Measurements from ENCODE around the gene PFDN2. TPM values are rescaled to one million over a fixed set of nuclear protein-coding genes. Genes with fewer than 3 reads are reported as not detected.

Gene PFDN2
- total RNA-seq, 1 experiment from 2014 or later: 129 TPM

DNA sequence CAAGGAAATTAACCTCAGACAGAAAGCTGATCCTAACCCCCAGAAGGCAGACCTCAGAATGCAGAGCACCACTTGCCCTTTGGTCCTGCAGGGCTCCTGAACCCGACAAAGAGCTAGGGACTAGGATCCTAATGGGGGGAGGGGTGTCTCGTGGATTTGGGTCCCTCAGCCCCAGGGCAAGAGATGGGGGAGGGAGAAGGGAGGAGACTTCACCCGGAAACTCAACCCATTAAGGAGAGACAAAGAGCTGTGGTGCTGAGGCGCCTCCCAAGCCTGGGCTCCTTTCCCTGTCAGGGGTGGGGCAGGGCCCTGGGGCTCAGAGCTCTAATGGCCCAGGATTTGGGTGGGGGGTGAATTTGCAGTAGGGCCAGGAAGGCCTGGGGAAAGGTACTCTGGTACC is 31.4 kb downstream of the PFDN2 start:
- CTCF ChIA-PET: interaction anchor here (2.2 kb wide), 1 partner anchor 11 kb away, joined by 10 read pairs; no protein-coding TSS in a partner anchor
- no peaks in the 10 kb centered on the region for H3K9me3 Mint-ChIP-seq (ENCODE audit: low read depth, unreplicated experiment)
- intact Hi-C loops (cut with micrococcal nuclease; ENCODE audit: unreplicated experiment): no loop called here
- peaks cover 97% of the 10 kb centered on the region for H3K4me1 Mint-ChIP-seq (ENCODE audit: low read depth, unreplicated experiment)
- peaks cover 75% of the 10 kb centered on the region for H3K36me3 Mint-ChIP-seq (ENCODE audit: insufficient read depth, unreplicated experiment)
- H3K4me3 Mint-ChIP-seq (ENCODE audit: low read depth, unreplicated experiment): peak overlapping the region; percentile 77
- DNase-seq: peak; percentile 21
- TF ChIP-seq, protein P1, sequence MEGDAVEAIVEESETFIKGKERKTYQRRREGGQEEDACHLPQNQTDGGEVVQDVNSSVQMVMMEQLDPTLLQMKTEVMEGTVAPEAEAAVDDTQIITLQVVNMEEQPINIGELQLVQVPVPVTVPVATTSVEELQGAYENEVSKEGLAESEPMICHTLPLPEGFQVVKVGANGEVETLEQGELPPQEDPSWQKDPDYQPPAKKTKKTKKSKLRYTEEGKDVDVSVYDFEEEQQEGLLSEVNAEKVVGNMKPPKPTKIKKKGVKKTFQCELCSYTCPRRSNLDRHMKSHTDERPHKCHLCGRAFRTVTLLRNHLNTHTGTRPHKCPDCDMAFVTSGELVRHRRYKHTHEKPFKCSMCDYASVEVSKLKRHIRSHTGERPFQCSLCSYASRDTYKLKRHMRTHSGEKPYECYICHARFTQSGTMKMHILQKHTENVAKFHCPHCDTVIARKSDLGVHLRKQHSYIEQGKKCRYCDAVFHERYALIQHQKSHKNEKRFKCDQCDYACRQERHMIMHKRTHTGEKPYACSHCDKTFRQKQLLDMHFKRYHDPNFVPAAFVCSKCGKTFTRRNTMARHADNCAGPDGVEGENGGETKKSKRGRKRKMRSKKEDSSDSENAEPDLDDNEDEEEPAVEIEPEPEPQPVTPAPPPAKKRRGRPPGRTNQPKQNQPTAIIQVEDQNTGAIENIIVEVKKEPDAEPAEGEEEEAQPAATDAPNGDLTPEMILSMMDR (IDR thresholded peaks at IDR 0.05; ENCODE audit: unreplicated experiment): no peak
- BruUV-seq (replicated peaks): no TSS peak
- H3K27me3 Mint-ChIP-seq (ENCODE audit: unreplicated experiment): no peaks in the 10 kb centered on the region
- H3K27ac Mint-ChIP-seq (ENCODE audit: unreplicated experiment): peak overlapping the region; percentile 25

DNA sequence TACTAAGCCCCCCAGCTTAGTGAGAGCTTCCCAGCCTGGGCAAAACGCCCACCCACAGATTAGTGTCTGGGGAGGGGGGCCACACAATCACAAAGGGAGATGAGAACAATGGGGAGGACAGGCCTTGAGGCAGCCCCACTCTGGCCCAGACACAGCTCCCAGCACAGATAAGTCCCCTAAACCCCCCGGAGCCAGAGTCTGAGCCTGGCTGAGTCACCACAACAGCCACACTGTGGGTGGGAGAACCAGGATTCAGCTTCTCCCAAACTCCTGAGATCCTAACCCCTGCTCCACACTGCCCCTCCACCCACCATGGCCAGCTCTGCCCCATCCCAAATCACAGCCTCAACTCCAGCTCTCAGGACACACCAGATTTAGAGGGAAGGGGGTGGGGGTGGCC is 32.7 kb downstream of the PFDN2 start:
- Mint-ChIP-seq H3K4me3 (ENCODE audit: low read depth, unreplicated experiment) (peak overlapping the region; percentile 77), H3K9me3 (ENCODE audit: low read depth, unreplicated experiment) (no peaks in the 10 kb centered on the region), H3K27ac (ENCODE audit: unreplicated experiment) (peak overlapping the region; percentile 25), H3K4me1 (ENCODE audit: low read depth, unreplicated experiment) (peaks cover 100% of the 10 kb centered on the region), H3K27me3 (ENCODE audit: unreplicated experiment) (no peaks in the 10 kb centered on the region), H3K36me3 (ENCODE audit: insufficient read depth, unreplicated experiment) (peaks cover 80% of the 10 kb centered on the region)
- intact Hi-C loops (cut with micrococcal nuclease; ENCODE audit: unreplicated experiment): no loop called here
- TF ChIP-seq, protein P1 (IDR thresholded peaks at IDR 0.05; ENCODE audit: unreplicated experiment): no peak
- DNase-seq: no peak
- CTCF ChIA-PET: interaction anchor here (1.0 to 2.2 kb wide), 2 partner anchors 12 to 32 kb away, joined by 8 to 10 read pairs; partner anchors contain the start of genes NIT1 and PFDN2
- no TSS peak for BruUV-seq (replicated peaks)

DNA sequence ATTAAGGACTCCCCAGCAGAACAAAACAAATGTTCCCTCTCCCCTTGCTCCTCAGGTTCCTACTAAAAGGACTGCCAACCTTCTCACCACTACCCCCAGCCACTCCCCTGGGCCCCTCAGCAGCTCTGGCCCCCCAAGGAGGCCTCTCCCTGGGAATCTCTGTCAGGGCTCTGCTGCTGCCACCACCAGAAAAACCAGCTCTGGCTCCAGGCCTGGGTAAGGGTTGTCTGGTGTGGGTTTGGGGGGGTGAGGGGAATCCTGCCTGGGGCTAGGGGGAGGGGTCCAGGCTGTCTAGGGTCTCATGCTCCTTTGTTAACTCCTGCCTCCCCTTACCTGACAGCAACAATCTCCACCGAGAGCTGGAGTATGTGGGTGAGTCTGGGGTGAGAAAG is 33.2 kb downstream of the PFDN2 start:
- Mint-ChIP-seq H3K4me3 (ENCODE audit: low read depth, unreplicated experiment) (peak overlapping the region; percentile 77), H3K9me3 (ENCODE audit: low read depth, unreplicated experiment) (no peaks in the 10 kb centered on the region), H3K4me1 (ENCODE audit: low read depth, unreplicated experiment) (peaks cover 99% of the 10 kb centered on the region), H3K36me3 (ENCODE audit: insufficient read depth, unreplicated experiment) (peaks cover 82% of the 10 kb centered on the region), H3K27me3 (ENCODE audit: unreplicated experiment) (no peaks in the 10 kb centered on the region), H3K27ac (ENCODE audit: unreplicated experiment) (peak overlapping the region; percentile 25)
- TF ChIP-seq, protein P1 (IDR thresholded peaks at IDR 0.05; ENCODE audit: unreplicated experiment): no peak
- intact Hi-C loops (cut with micrococcal nuclease; ENCODE audit: unreplicated experiment): loop anchor here (5.0 kb wide), 1 partner anchor 37 kb away; the partner anchor contains the start of gene USF1
- no peak for DNase-seq
- no TSS peak for BruUV-seq (replicated peaks)
- CTCF ChIA-PET: interaction anchor here (1.1 kb wide), 2 partner anchors 13 kb away, joined by 3 to 4 read pairs; partner anchors contain the start of gene KLHDC9

DNA sequence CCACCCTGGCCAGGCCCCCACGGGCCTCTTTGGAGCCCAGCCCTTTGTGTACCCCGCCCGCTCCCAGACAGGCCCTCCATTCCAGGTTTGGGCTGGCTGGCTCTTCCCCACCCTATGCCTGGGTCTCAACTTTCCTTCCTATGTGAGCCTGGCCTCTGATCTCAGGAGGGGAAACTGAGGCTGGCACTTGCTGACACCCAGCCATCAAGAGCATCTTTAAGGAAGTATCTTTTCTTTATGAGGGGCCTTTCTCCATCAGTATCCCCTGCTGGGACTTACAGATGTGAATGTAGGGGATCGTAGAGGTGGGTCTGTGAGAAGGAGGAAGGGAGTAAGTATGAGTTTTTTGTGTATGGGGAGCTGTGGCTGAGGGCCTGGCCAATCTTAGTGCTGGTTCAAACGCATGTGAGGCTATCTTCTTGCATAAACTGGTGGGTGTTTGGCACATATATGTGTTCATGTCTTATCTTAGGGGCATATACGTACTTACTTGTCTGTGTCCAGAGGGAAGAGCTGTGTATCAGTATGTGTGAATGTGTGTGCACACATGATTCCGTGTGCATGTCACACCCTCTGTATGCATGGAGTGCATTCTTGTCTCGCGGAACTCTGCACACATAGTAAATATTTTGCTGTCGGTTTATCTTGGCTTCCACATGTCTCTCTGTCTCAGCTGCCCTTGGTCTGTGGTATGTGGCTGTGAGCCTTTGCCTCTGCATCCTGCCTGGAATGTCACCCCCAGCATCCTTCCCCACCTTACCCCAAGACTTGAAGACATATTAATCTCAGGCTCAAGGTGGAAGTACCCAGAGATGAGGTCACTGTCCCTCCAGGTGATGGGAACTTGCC is 33.9 kb downstream of the PFDN2 start:
- peaks cover 93% of the 10 kb centered on the region for H3K4me1 Mint-ChIP-seq (ENCODE audit: low read depth, unreplicated experiment)

More for the DNA sequence above, 33.9 kb downstream of the PFDN2 start:
- Mint-ChIP-seq H3K9me3 (ENCODE audit: low read depth, unreplicated experiment) (no peaks in the 10 kb centered on the region), H3K4me3 (ENCODE audit: low read depth, unreplicated experiment) (peak overlapping the region; percentile 77), H3K36me3 (ENCODE audit: insufficient read depth, unreplicated experiment) (peaks cover 82% of the 10 kb centered on the region), H3K27ac (ENCODE audit: unreplicated experiment) (peak overlapping the region; percentile 25), H3K27me3 (ENCODE audit: unreplicated experiment) (no peaks in the 10 kb centered on the region)
- intact Hi-C loops (cut with micrococcal nuclease; ENCODE audit: unreplicated experiment): loop anchor here (2.0 to 5.0 kb wide), 2 partner anchors 13 to 37 kb away; partner anchors contain the start of gene USF1
- TF ChIP-seq, protein P1 (IDR thresholded peaks at IDR 0.05; ENCODE audit: unreplicated experiment): no peak
- BruUV-seq (replicated peaks): TSS peak; percentile 67
- CTCF ChIA-PET: interaction anchor here (1.1 to 2.0 kb wide), 5 partner anchors 9 to 86 kb away, joined by 3 to 5 read pairs (median 4); partner anchors contain the start of gene KLHDC9
- DNase-seq: no peak

All from Calu3 (cell line).